Measurements from ENCODE around the gene MRPL23. TPM values are rescaled to one million over a fixed set of nuclear protein-coding genes. Genes with fewer than 3 reads are reported as not detected.

MRPL23 gene
- polyA plus RNA-seq, 1 experiment = 63.3 TPM

DNA sequence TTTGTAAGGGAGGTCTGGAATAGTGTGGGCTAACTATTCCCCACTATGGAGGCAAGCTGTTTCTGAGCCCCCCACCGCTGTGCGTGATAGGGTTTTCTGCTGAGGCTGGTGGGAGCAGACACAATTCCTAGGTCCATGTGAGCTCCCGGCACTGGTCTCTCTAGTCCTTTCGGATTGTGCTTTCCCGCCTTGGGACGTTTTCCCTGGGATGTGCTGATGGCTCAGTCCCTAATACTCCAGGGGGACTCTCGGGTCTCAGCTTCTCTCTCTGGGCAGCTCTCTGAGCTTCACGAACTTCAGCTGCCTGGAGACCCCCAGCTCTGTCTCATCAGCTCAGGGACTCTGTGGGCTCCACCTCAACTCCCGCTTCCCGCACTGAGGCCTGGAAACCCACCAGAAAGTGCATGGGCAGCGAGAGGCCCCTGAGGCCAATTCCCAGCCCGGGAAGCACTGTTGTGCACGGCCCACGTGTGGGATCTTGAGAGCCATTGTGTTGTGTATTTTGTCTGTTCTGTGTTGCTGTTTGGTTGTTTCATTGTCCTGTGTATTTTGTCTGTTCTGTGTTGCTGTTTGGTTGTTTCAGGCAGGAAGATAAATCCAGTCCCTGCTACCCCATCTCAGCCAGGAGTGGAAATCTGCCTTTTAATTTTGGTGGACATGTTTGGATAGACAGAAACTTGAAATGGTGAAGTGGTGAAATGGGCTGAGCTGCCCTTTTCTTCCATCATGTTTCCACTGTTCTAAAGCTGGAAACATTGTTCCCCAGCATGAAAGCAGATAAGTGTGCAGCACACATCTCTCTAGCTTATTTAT lies 40.3 kb upstream of the MRPL23 start:
- no peak overlapping the region for H3K4me3 ChIP-seq (ENCODE audit: low read depth, low read length)
- ChIA-PET CTCF (interaction anchor here (0.9 to 1.2 kb wide), 2 partner anchors 30 to 41 kb away, joined by 3 to 4 read pairs; no protein-coding TSS in a partner anchor), POLR2A (no interaction called here)
- TF ChIP-seq, protein P1, sequence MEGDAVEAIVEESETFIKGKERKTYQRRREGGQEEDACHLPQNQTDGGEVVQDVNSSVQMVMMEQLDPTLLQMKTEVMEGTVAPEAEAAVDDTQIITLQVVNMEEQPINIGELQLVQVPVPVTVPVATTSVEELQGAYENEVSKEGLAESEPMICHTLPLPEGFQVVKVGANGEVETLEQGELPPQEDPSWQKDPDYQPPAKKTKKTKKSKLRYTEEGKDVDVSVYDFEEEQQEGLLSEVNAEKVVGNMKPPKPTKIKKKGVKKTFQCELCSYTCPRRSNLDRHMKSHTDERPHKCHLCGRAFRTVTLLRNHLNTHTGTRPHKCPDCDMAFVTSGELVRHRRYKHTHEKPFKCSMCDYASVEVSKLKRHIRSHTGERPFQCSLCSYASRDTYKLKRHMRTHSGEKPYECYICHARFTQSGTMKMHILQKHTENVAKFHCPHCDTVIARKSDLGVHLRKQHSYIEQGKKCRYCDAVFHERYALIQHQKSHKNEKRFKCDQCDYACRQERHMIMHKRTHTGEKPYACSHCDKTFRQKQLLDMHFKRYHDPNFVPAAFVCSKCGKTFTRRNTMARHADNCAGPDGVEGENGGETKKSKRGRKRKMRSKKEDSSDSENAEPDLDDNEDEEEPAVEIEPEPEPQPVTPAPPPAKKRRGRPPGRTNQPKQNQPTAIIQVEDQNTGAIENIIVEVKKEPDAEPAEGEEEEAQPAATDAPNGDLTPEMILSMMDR (IDR thresholded peaks at IDR 0.05; ENCODE audit: low read depth, low read length) = no peak
- H3K27ac ChIP-seq (ENCODE audit: low read depth, low read length) = no peak overlapping the region
- H3K9me3 ChIP-seq (ENCODE audit: control insufficient read depth, insufficient read depth, low read length) = no peaks in the 10 kb centered on the region
- peaks cover 19% of the 10 kb centered on the region for H3K27me3 ChIP-seq (ENCODE audit: control insufficient read depth, insufficient read depth, low read length)
- no peak for DNase-seq (ENCODE audit: low read depth, low spot score)

GRCh38 chr11:1908618-1909017 lies 38.5 kb upstream of the MRPL23 start:
- no peak overlapping the region for H3K4me3 ChIP-seq (ENCODE audit: low read depth, low read length)
- TF ChIP-seq, protein P1 (IDR thresholded peaks at IDR 0.05; ENCODE audit: low read depth, low read length) = no peak
- H3K9me3 ChIP-seq (ENCODE audit: control insufficient read depth, insufficient read depth, low read length) = no peaks in the 10 kb centered on the region; the same call in 1 of the 2 replicates
- peaks cover 14% of the 10 kb centered on the region for H3K27me3 ChIP-seq (ENCODE audit: control insufficient read depth, insufficient read depth, low read length)
- POLR2A ChIA-PET = no interaction called here
- H3K27ac ChIP-seq (ENCODE audit: low read depth, low read length) = no peak overlapping the region
- no peak for DNase-seq (ENCODE audit: low read depth, low spot score)
- CTCF ChIA-PET = interaction anchor here (1.2 to 1.3 kb wide), 2 partner anchors 27 to 243 kb away, joined by 3 to 6 read pairs; no protein-coding TSS in a partner anchor

GRCh38 chr11:1909524-1909923 lies 37.6 kb upstream of the MRPL23 start:
- H3K4me3 ChIP-seq (ENCODE audit: low read depth, low read length) = no peak overlapping the region
- ChIA-PET POLR2A (no interaction called here), CTCF (no interaction called here)
- H3K9me3 ChIP-seq (ENCODE audit: control insufficient read depth, insufficient read depth, low read length) = no peaks in the 10 kb centered on the region; the same call in 1 of the 2 replicates
- peaks cover 10% of the 10 kb centered on the region for H3K27me3 ChIP-seq (ENCODE audit: control insufficient read depth, insufficient read depth, low read length)
- TF ChIP-seq, protein P1 (IDR thresholded peaks at IDR 0.05; ENCODE audit: low read depth, low read length) = no peak
- DNase-seq (ENCODE audit: low read depth, low spot score) = no peak
- no peak overlapping the region for H3K27ac ChIP-seq (ENCODE audit: low read depth, low read length)

DNA sequence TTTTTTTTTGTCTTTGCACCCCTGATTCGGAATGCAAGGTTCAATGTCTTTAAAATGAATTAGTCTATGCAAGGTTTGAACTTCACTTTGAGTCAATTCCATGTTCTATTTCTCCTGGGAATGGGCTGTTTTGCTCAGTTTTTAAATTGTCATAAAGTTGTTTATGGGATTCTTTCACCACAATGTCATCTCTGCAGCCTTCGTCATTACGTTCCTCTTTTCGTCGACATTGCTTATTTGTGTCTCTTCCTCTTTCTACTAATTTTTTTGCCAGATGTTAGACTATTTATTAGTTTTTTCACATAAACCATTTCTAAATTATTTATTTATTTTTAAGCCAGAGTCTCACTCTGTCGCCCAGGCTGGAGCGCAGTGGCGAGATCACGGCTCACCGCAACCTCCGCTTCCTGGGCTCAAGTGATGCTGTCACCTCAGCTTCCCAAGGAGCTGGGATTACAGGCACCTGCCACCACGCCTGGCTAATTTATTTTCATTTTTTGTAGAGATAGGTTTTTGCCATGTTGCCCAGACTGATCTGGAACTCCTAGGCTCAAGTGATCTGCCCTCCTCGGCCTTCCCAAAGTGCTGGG lies 34.7 kb upstream of the MRPL23 start:
- peaks cover 3% of the 10 kb centered on the region for H3K27me3 ChIP-seq (ENCODE audit: control insufficient read depth, insufficient read depth, low read length)
- ChIA-PET CTCF (interaction anchor here (0.6 kb wide), 2 partner anchors 31 to 569 kb away, joined by 3 read pairs; no protein-coding TSS in a partner anchor), POLR2A (no interaction called here)
- no peaks in the 10 kb centered on the region; the same call in 1 of the 2 replicates for H3K9me3 ChIP-seq (ENCODE audit: control insufficient read depth, insufficient read depth, low read length)
- H3K4me3 ChIP-seq (ENCODE audit: low read depth, low read length) = no peak overlapping the region
- TF ChIP-seq, protein P1 (IDR thresholded peaks at IDR 0.05; ENCODE audit: low read depth, low read length) = no peak
- H3K27ac ChIP-seq (ENCODE audit: low read depth, low read length) = no peak overlapping the region
- DNase-seq (ENCODE audit: low read depth, low spot score) = no peak

Data from AG04450 (cell line).